Measurements from ENCODE around the gene GIGYF1.
A peak's percentile ranks its signal among the peaks of the same experiment; 100 is the strongest.
"Not testable (repeated sequence)": the region's sequence is repeated elsewhere in the genome, so short reads cannot be mapped to it uniquely, and the experiment has no call there.

GIGYF1 gene

DNA sequence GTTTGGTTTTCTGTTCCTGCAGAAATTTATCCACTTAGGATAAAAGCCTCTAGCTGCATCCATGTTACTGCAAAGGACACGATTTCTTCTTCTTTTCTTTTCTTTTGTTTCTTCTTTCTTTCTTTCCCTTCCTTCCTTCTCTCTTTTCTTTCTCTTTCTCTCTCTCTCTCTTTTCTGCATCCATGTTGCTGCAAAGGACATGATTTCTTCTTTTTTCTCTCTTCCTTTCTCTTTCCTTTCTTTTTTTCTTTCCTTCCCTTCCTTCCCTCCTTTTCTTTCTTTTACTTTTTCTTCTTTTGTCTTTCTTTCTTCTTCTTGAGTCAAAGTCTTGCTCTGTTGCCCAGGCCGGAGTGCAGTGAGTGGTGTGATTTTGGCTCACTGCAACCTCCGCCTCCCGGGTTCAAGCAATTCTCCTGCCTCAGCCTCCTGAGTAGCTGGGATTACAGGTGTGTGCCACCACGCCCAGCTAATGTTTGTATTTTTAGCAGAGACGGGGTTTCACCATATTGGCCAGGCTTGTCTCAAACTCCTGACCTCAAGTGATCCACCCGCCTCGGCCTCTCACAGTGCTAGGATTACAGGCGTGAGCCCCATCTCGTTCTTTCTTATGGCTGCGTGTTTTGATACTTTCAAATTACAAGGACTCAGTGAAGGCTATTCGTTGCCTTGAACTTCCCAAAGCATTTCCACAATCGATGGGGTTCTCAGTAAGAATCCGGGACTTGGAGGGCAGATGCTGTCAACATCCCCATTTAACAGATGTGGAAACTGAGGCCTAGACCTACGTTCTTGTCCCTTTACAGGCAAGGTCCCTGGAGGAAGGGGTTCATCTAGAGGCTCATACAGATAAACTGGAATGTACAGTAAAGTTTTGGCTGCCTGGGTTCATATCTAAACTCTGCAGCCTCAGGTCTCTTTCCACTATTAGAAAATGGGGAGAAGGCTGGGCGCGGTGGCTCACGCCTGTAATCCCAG lies 22.4 kb downstream of the GIGYF1 start:
- no peak for DNase-seq

DNA sequence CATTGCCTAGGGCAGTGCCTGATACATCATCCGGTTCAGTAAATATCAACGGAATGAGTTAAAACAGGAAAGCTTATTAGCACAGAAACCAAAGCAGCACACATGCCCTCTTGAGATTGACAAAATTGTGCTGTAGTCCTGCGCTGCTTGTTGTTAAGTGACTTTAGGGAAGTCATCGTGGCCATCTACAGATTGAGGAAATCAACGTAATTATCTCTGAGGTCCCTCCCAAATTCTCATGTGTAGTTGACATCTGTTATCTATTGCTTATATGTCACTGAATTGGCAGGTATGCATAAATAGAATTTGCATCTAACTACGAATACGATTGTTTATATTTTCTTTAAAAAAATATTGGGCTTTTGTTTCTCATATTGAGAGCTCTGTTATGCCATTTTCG lies 24.0 kb downstream of the GIGYF1 start:
- no peak for DNase-seq

DNA sequence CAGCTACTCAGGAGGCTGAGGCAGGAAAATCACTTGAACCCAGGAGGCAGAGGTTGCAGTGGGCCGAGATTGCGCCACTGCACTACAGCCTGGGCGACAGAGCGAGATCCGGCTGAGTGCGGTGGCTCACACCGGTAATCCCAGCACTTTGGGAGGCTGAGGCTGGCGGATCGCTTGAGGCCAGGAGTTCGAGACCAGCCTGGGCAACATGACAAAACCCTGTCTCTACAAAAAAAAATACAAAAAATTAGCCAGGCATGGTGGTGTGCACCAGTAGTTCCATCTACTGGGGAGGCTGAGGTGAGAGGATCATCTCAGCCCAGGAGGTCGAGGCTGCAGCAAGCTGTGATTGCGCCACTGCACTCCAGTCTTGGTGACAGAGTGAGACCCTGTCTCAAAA lies 24.9 kb downstream of the GIGYF1 start:
- not testable (repeated sequence) for DNase-seq

DNA sequence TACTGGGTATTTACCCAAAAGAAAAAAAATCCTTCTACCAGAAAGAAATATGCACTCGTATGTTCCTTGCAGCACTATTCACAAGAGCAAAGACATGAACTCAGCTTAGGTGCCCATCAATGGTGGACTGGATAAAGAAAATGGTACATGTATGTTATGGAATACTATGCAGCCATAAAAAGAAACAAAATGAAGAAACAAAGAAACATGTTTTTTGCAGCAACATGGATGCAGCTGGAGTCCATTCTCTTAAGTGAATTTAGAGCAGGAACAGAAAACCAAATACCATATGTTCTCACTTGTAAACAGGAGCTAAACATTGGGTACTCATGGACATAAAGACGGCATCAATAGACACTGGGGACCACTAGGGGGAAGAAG lies 26.0 kb downstream of the GIGYF1 start:
- DNase-seq, result no peak

DNA sequence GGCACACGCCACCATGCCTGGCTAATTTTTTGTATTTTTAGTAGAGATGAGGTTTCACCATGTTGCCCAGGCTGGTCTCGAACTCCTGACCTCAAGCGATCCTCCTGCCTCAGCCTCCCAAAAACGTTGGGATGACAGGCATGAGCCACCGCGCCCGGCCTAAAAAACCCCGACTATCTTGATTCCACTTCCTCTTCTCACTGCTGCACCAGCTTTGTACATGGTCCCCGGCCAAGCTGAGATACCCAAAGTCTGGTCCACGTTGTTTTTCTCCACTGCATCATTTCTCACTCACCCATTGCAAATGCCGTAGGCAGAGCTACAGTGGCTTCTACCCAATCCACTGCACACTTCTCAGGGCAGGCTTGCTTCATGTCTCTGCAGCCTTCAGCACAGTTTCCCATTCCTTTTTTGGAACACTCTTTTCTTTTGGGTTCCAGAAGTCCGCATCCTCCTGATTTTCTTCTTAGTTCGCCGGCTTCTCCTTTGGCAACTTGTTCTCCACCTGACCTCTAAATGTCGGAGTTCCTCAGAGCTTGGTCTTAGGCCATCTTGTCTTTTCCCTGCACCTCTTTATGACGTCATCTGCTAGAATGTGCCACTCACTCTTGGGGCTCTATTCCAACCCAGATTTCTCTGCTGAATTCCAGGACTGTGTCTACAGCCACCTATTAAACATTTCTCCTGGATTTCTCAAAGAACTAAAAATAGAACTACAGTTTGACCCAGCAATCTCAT lies 26.6 kb downstream of the GIGYF1 start:
- DNase-seq, result no peak

DNA sequence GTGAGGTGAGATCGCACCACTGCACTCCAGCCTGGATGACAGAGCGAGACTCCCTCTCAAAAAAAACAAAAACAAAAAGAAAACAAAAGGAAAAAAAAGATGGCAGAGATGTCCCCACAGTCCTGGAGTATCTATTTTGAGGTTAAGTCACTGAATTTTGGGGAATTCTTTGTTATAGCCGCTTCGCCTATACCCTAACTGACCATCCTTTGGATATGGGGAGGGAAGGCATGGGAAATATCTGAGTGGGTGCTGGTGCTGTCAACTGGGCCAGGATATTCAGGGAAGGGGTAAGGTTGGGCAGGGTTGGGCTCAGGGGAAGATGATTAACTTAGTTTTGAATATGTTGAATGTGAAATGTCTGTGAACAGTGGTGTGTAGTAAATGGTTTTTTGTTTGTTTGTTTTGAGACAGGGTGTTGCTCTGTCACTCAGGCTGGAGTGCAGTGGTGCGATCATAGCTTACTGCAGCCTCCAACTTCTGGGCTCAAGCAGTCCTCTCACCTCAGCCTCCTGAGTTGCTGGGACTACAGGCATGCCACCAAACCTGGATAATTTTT lies 28.8 kb downstream of the GIGYF1 start:
- DNase-seq, result no peak

DNA sequence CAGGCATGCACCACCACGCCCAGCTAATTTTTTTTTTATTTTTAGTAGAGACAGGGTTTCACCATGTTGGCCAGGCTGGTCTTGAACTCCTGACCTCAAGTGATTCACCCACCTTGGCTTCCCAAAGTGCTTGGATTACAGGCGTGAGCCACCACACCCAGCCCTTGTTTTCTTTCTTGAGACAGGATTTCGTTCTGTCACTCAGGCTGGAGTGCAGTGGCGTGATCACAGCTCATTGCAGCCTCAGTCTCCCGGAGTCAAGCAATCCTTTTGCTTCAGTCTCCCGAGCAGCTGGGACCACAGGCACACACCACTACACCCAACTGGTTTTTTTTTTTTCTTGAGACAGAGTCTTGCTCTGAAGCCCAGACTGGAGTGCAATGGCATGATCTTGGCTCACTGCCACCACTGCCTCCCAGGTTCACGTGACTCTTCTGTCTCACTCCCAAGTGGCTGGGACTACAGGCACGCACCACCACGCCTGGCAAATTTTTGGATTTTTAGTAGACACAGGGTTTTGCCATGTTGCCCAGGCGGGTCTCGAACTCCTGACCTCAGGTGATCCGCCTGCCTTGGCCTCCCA lies 31.8 kb downstream of the GIGYF1 start:
- DNase-seq, result not testable (repeated sequence)

DNA sequence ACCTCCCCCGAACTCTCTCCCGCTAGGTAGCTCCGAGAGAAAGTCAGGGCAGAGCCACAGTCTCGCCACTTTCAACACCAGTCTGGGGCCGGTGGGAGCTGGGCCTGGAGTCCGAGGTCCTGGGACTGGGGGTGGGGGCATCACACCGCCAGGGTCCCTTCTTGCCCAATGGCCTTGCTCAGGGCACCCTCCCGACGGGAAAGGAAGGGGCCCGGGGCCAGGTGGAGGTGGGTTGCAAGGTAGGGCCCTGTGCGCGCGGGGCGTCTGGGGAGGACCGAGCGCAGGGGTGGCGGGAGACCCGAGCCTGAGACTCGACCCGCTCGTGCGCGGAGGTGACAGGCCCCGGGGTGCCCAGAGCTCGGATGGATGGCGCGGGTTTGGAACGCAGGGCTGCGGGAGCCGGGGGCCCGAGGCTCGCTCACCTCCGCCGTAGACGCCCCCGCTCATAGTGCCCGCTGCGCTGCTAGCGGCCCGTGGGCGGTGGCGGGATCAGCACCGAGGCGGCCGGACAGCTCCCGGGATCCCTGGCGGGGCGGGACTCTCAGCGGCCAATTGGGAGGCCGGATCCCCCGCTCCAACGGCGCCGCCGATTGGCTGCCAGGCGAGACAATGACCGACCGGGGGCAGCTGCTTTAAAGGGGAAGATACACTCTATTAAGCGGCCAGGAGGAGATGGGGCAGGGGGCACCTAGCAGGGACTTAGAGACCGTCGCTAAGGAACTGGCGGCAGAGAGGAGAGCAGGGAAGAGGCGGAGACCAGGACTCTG lies 38.0 kb downstream of the GIGYF1 start, which contains the start of gene ACTL6B:
Gene ACTL6B, minus strand, starts transcription at position 541 of the 767 bp plus-strand sequence. Its CDS starts 94 bp downstream, at position 447.
- DNase-seq, result peak; percentile 59

DNA sequence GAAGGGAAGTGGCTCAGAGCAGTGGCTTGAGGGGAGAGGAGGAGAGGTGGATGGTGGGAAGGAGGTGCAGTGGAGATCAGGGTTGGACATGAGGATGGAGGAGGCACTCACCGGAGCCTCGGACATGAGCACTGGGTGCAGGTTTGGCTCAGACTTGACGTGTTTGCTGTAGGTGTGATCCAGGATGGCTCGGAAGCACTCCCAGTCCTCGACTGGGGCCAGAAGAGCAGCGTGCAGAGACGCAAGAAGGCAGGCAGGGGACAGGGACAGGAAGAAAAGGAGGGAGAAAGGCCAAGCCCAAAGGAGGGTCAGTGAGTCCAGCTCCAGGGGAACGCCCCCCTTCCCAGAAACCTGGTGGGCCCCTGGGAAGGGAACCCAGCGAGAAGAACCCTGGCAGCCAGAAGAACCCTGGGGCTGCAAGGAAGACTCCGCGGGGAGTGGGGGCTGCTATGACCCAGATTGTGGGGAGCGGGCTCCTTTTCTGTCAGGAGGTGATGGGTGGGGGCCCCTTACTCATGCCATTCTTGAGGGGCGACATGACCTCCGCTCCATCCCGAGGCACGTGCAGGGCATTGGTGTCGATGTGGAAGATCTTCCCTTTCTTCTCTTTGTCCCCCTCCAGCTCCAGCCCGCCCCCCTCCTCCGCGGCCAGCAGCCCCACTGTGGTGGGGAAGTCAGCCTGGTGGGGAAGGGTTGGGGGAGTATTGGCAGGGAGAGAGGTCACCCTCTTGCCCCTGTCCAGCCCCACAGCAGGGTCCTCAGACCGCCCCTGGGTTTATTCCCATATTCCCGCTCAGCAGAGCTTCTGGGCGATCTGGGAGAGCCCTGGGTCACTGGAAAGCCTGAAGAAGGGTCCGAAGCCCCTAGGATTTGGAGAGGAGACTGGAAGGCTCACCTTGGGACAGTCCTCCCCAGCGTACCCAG lies 38.9 kb downstream of the GIGYF1 start:
- no peak for DNase-seq

DNA sequence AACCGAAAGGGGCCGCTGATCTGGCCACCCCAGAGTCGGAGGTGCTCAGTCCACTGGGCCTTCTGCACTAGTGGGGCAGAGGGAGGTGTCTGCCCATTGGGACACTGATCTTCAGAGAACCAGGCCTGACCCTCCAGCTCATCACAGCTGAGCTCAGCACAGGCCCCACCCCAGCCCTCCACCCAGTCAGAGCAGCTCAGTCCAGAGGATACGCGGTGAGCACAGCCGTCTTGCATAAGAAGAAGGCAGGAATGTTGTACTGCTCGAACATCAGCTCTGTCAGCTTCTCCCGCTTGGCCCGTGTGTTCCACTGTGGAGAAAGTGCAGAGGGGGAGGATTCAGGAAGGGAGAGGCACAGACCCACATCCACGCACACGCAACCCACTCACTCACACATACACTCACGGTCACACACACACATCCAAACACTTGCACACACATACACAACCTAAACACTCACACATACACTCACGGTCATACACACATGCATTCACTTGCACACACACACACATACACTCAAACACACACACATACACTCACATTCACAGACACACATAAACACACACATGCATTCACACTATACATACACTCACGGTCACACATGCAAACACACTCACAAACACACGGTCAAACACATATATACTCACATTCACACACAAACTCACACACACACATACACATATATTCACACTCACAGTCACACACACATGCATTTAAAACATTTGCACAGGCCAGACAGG lies 44.1 kb downstream of the GIGYF1 start:
- DNase-seq, result no peak

DNA sequence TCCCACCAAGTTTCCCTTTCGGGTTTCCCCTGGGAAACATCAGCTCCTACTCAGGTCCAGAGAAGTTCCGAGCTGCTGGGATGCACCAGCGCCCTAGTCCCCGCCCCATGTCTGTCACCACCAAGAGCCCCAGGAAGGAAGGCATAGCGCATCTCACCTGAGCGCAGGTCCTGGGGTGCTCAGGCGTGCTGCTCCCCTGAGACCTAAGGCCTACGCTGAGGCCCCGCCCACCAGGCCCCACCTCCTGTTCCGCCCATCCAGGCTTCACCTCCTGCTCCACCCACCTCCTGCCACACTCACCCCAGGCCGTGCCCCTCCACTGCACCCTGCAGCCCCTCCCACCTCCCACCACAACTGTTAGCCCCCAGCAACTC lies 51.5 kb downstream of the GIGYF1 start:
- DNase-seq, result peak; percentile 37

DNA sequence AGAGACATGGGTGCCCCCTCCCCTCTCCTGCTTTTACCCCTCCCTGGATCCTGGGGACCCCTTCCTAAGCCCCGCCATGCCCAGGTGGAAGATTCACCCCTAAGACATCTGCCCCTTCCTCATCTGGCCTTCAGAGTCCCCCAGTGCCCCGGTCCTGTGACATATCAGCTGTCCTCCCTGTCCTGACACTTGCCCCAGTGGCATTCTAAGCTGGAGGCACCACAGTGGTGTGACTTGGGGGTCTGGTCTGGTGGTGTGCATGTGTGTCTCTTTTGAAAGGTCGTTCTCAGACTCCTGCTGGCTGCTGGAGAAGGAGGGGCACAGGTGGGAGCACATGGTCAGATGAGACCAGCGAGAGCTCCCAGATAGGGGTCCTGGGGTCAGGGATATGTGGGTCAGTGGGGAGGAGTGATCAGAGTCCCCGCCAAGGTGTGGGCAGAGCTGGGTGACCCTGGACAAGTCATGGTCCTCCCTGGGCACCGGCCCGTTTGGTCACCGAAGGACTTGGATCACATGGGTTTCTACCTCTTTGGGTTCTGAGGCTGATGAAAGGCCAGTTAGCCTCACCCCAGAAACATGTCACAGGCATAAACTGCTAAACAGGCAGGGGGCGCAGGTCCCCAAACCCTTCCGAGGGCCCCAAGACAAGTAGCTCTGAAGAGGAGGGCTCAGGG lies 52.1 kb downstream of the GIGYF1 start:
- no peak for DNase-seq

DNA sequence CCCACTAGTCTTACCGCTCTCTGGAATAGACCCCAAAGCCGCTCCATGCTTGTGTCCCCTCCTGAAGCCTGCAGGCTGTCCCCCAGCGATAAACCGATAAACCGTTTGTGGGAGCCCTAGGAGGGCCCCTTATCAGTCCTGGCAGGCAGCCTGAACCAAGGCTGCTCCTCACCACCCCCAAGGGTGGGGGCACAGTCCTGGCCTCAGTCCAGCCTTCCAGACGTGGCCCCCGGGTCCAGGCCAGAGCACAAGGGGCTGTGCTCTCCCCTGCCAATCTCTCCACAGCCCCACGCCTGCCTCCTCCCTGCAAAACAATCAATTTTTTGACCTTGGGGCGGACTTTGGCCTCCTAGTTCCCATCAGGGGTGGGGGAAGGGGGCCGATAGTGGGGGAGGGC lies 52.6 kb downstream of the GIGYF1 start, which contains the start of gene TFR2:
Gene TFR2, minus strand, starts transcription at position 90 of the 397 bp plus-strand sequence. Its CDS starts 43 bp downstream, at position 47.
- DNase-seq, result no peak

DNA sequence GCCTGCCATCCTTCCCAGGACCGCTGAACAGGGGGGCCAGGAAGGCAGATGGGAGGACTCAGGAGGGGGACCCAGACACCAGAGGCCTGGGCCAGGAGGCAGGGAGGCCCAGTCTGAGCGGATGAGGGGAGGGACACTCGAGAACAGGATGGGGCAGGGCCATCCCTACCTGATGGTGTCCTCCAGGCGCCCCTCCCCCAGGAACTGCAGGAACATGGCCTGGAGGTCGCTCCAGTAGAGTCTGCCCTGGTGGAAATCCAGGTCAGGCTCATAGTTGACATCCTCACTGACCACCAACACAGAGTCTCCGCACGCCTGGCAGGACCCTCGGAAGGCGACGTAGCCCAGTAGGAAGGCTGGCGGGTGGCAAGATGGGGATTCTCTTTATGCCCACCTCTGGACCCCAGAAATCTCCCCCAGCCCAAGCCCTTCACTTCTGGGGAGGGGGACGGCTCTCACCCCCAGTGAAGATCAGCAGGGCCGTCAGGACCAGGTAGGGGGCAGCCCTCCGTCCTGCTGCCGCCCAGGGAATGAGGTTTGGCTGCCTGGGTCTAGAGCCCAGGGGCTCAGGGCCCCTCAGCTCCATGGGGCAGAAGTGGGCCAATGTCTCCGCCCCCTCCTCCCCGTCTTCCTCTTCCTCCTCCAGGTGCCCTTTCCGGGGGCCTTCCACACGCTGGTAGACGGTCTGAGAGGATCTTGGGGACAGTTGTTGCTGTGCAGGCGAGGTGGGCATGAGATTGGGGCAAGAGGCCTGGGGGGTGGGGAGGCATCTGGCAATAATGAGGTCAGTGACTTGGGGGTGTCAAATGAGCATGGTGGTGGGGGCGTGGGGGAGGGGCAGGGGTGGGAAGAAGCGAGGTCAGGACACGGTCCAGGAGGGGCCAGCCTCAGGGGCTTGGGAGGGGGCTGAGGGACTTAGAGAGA lies 53.3 kb downstream of the GIGYF1 start:
- no peak for DNase-seq

DNA sequence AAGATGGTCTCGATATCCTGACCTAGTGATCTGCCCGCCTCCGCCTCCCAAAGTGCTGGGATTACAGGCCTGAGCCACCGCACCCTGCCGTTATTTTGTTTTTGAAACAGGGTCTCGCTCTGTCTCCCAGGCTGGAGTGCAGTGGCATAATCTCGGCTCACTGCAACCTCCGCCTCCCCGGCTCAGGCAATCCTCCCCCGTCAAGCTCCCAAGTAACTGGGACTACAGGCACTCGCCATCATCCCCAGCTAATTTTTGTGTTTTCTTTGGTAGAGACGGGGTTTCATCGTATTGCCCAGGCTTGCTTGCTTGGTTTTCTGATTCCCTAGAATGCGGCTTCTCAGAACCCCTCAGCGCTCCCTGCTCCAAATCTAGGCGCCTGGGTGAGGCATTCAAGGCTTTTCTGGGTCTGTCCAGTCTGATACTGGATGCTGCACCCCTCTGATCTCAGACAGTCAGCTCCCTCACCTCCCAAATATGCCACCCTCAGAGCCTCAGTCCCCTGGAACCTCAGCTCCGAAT lies 54.0 kb downstream of the GIGYF1 start:
- DNase-seq, result no peak

DNA sequence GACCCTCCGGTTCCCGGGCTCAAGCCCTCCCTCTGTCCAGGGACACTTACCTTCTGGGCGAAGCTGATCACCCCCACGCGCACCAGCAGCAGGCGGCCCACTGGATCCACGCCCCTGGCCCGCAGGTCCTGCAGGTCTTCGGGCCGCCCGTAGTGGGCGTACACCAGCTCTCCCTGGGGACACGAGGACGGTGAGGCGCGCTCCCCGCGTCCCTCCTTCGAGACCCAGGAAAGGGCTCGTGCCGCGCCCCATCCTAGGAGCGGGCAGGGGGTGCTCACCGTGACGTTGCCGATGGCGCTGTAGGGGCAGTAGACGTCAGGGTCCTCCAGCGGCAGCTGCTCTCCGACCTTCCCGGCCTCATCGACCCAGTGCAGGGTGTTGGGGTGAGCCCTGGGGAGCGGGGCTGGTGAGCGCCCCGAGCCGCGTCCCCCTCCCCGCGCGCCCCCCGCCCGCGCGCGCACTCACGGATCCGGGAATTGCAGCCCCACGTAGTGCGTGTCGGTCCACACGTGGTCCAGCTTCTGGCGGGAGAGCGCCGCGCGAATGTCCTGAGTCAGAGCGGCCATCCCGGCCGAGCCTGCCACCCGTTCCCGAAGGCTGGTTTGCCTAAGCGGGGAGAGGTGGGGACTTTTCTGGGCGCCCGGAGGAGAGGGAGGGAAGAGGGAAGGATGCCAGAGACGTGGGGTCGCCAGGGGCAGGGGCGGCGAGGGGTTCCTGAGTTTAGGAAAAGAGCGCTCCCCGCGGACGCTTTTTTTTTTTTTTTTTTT lies 60.9 kb downstream of the GIGYF1 start:
- DNase-seq, result peak; percentile 68

DNA sequence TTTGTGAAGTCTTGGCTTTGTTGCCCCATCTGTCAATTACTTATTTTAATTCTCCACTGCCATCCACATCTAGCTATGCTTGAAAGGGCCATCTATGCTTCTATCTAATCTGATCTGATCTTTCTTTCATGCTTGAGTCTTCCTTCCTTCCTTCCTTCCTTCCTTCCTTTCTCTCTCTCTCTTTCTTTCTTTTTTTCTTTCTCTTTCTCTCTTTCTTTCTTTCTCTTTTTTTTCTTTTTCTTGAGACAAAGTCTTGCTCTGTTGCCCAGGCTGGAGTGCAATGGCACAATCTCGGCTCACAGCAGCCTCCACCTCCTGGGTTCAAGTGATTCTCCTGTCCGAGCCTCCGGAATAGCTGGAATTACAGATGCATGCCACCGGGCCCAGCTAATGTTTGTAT lies 64.0 kb downstream of the GIGYF1 start:
- DNase-seq, result no peak
